K562 (cell line): ENCODE results near the gene NKG7. TPM values are rescaled to one million over a fixed set of nuclear protein-coding genes. Genes with fewer than 3 reads are reported as not detected.

ENCODE experiments used
- BHLHE40 ChIP-seq: IDR thresholded peaks from 2 replicates; pipeline ENCODE4 v1.6.1; 2011; ENCODE audit warnings: low read length, improper control_type of control experiment
- CXXC5 ChIP-seq: fragments of 250-450 bp; sonication (Bioruptor Pico); IDR thresholded peaks from 2 replicates; pipeline ENCODE4 v1.8.0; 2022; ENCODE audit warnings: inconsistent platforms, mild to moderate bottlenecking, moderate library complexity
- ETV1 ChIP-seq: fragments of 450-650 bp; conservative IDR thresholded peaks from 2 replicates; pipeline ENCODE4 v1.6.1; 2016; ENCODE audit warnings: missing genetic modification characterization, control low read depth, low read depth, missing compliant biosample characterization
- PCBP1 ChIP-seq: fragments of 200-400 bp; formaldehyde crosslinking; IDR thresholded peaks from 2 replicates; pipeline ENCODE4 v1.6.1; 2018; ENCODE audit warnings: mild to moderate bottlenecking, low read depth, low read length; ENCODE audit not compliant: poor library complexity, severe bottlenecking
- PHF20 ChIP-seq: fragments of 450-650 bp; IDR thresholded peaks from 2 replicates; pipeline ENCODE4 v1.6.1; 2018; ENCODE audit not compliant: partially characterized antibody
- TEAD1 ChIP-seq, 2 experiments: fragments of 450-650 bp in 1 of 2; sonication (generic) in 1 of 2; formaldehyde crosslinking; IDR thresholded peaks; 2 replicates each; pipeline versions ENCODE4 v1.4.0 to v1.8.0; 2020 to 2022; ENCODE audit warnings: mild to moderate bottlenecking in 2 of 2, missing genetic modification reagents in 1 of 2
- TRIM28 ChIP-seq: fragments of 450-650 bp; IDR thresholded peaks from 2 replicates; pipeline ENCODE4 v1.6.1; 2017
- U2AF1 ChIP-seq: fragments of 200-400 bp; formaldehyde crosslinking; optimal IDR thresholded peaks from 2 replicates; pipeline ENCODE3; 2017; ENCODE audit warnings: mild to moderate bottlenecking, low read depth, low read length, moderate library complexity
- ZNF143 ChIP-seq: sonication (generic); formaldehyde crosslinking; IDR thresholded peaks from 2 replicates; pipeline ENCODE4 v1.9.0; 2022; ENCODE audit warnings: mild to moderate bottlenecking, missing genetic modification reagents
- polyA plus RNA-seq, 8 experiments: library from polyadenylated mRNA; depleted of rRNA in 4 of 8; stranded (reverse) in 5 of 8; unstranded in 3 of 8; fragments of >200 nt; fragmentation: Nextera tagmentation in 2 of 8; fragmentation: Illumina TruSeq in 1 of 8; extraction: Ambion mirVana in 2 of 8; extraction: Trizol in 1 of 8; gene quantifications; 2 replicates each; pipeline versions ENCODE4 v1.2.1 to v1.2.3, GENCODE V29; 2011 to 2014; ENCODE audit warnings: inconsistent platforms in 1 of 8, missing spikeins in 1 of 8
- total RNA-seq, 7 experiments: library from RNA; depleted of rRNA in 6 of 7; stranded (reverse); fragments of >200 nt in 6 of 7; fragmentation: Illumina TruSeq in 2 of 7; extraction: Trizol in 2 of 7; gene quantifications; 2 replicates each; pipeline versions ENCODE4 v1.2.1 to v1.2.3, GENCODE V29; 2011 to 2021; ENCODE audit warnings: low replicate concordance in 1 of 7
- TF ChIP-seq, protein P1 (sequence below), 2 experiments: IDR thresholded peaks; 2 replicates each; pipeline ENCODE4 v1.6.1; 2012; ENCODE audit warnings: improper control_type of control experiment in 2 of 2, low read depth in 2 of 2, low read length in 2 of 2, borderline replicate concordance in 1 of 2
- TF ChIP-seq, protein P2 (sequence below): fragments of 250-450 bp; sonication (Bioruptor Pico); IDR thresholded peaks from 2 replicates; pipeline ENCODE4 v1.5.0; 2021
- TF ChIP-seq, protein P3 (sequence below), 2 experiments: fragments of 250-450 bp in 1 of 2; fragments of 450-650 bp in 1 of 2; sonication (Bioruptor Pico) in 1 of 2; IDR thresholded peaks; 2 replicates each; pipeline versions ENCODE4 v1.6.1 to v1.8.0; 2016 to 2021; ENCODE audit warnings: mild to moderate bottlenecking in 2 of 2, moderate library complexity in 2 of 2, missing compliant biosample characterization in 1 of 2, missing genetic modification characterization in 1 of 2
- TF ChIP-seq, protein P4 (sequence below): fragments of 450-650 bp; formaldehyde crosslinking; IDR thresholded peaks from 2 replicates; pipeline ENCODE4 v1.4.0; 2020; ENCODE audit warnings: mild to moderate bottlenecking
- TF ChIP-seq, protein P5 (sequence below): sonication (generic); formaldehyde crosslinking; IDR thresholded peaks from 2 replicates; pipeline ENCODE4 v1.8.1; 2022; ENCODE audit warnings: missing genetic modification reagents
- TF ChIP-seq, protein P6 (sequence below): sonication (generic); formaldehyde crosslinking; IDR thresholded peaks from 2 replicates; pipeline ENCODE4 v1.8.1; 2023; ENCODE audit warnings: mild to moderate bottlenecking, missing genetic modification reagents
- TF ChIP-seq, protein P7 (sequence below): sonication (generic); formaldehyde crosslinking; IDR thresholded peaks from 2 replicates; pipeline ENCODE4 v1.8.0; 2022; ENCODE audit warnings: mild to moderate bottlenecking, missing genetic modification reagents

The NKG7 gene
- total and polyA plus RNA-seq, 9 of the 15 experiments (the other 6 are each of a cell fraction or from before 2014, with no cell fraction given), result 0.30 to 0.70 (median 0.51) TPM; not detected in 2

DNA sequence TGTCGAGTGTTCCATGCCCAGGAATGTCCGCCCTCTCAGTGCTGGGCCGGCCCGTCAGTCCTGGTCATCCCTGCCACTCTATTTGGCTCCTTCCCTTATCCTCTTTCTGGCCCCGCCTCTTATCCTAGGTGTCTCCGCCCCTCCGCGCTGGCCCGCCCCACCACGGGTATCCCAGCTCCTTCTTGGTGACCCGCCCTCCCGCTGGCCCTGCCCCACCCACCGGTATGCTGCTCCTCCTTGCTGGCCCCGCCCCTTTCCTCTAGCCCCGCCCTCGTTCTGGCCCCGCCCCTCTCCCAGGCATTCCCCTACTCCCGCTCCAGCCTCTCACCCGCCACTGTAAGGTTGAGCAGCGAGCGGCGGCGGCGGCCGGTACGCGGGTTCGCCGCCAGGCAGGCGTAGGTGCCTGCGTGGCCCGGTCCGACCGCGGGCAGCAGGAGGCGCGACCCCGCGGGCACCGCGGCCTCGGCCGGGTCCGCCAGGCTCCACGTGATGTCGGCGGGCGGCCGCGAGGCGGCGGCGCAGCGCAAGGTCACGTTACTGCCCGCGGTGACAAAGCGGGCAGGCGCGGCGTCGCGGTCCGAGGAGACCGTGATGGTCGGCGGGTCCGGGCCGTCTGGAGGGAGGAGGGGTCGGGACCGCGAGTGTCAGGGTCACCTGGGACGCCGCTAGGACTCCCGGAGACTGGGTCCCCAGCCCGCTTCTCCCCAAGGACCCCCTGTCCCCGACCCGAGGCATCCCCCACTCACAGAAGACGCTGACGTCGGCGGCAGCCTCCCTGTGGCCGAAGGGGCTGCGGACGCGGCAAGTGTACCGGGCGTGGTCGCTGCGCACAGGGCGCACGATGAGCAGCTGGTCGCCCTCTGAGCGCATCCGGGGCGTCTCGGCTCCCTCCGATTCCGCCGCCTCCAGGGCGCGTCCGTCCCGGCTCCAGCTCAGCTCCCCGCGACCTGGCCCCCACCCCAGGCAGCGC is 32.5 kb downstream of the NKG7 start (continued):
- TF ChIP-seq, protein P1, sequence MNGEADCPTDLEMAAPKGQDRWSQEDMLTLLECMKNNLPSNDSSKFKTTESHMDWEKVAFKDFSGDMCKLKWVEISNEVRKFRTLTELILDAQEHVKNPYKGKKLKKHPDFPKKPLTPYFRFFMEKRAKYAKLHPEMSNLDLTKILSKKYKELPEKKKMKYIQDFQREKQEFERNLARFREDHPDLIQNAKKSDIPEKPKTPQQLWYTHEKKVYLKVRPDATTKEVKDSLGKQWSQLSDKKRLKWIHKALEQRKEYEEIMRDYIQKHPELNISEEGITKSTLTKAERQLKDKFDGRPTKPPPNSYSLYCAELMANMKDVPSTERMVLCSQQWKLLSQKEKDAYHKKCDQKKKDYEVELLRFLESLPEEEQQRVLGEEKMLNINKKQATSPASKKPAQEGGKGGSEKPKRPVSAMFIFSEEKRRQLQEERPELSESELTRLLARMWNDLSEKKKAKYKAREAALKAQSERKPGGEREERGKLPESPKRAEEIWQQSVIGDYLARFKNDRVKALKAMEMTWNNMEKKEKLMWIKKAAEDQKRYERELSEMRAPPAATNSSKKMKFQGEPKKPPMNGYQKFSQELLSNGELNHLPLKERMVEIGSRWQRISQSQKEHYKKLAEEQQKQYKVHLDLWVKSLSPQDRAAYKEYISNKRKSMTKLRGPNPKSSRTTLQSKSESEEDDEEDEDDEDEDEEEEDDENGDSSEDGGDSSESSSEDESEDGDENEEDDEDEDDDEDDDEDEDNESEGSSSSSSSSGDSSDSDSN (IDR thresholded peaks at IDR 0.05; ENCODE audit: borderline replicate concordance in 1 of 2, low read depth in 2 of 2, low read length in 2 of 2), result peak in 1 of 2 experiments; percentile 54; a peak in 1 of 4 replicates
- TF ChIP-seq TRIM28 (no peak), ZNF143 (CRISPR knock-in tag) (peak; percentile 40; the same call in 1 of the 2 replicates), TEAD1 (CRISPR knock-in tag; IDR thresholded peaks at IDR 0.05) (peak in 1 of 2 experiments; percentile 86; a peak in 2 of 4 replicates), U2AF1 (peak; percentile 23), PHF20 (peak; percentile 26), PCBP1 (peak; percentile 72), CXXC5 (CRISPR knock-in tag) (peak; percentile 98), BHLHE40 (peak; percentile 93), ETV1 (tag) (peak; percentile 52)
- TF ChIP-seq, protein P2, sequence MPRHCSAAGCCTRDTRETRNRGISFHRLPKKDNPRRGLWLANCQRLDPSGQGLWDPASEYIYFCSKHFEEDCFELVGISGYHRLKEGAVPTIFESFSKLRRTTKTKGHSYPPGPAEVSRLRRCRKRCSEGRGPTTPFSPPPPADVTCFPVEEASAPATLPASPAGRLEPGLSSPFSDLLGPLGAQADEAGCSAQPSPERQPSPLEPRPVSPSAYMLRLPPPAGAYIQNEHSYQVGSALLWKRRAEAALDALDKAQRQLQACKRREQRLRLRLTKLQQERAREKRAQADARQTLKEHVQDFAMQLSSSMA (CRISPR knock-in tag), result peak; percentile 33; the same call in 1 of the 2 replicates
- TF ChIP-seq, protein P3, sequence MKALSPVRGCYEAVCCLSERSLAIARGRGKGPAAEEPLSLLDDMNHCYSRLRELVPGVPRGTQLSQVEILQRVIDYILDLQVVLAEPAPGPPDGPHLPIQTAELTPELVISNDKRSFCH (CRISPR knock-in tag; IDR thresholded peaks at IDR 0.05), result no peak
- TF ChIP-seq, protein P3 (tag; IDR thresholded peaks at IDR 0.05), result peak; percentile 75
- TF ChIP-seq, protein P4, sequence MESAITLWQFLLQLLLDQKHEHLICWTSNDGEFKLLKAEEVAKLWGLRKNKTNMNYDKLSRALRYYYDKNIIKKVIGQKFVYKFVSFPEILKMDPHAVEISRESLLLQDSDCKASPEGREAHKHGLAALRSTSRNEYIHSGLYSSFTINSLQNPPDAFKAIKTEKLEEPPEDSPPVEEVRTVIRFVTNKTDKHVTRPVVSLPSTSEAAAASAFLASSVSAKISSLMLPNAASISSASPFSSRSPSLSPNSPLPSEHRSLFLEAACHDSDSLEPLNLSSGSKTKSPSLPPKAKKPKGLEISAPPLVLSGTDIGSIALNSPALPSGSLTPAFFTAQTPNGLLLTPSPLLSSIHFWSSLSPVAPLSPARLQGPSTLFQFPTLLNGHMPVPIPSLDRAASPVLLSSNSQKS, result no peak
- TF ChIP-seq, protein P5, sequence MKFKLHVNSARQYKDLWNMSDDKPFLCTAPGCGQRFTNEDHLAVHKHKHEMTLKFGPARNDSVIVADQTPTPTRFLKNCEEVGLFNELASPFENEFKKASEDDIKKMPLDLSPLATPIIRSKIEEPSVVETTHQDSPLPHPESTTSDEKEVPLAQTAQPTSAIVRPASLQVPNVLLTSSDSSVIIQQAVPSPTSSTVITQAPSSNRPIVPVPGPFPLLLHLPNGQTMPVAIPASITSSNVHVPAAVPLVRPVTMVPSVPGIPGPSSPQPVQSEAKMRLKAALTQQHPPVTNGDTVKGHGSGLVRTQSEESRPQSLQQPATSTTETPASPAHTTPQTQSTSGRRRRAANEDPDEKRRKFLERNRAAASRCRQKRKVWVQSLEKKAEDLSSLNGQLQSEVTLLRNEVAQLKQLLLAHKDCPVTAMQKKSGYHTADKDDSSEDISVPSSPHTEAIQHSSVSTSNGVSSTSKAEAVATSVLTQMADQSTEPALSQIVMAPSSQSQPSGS (CRISPR knock-in tag), result peak; percentile 74; the same call in 1 of the 2 replicates
- TF ChIP-seq, protein P6, sequence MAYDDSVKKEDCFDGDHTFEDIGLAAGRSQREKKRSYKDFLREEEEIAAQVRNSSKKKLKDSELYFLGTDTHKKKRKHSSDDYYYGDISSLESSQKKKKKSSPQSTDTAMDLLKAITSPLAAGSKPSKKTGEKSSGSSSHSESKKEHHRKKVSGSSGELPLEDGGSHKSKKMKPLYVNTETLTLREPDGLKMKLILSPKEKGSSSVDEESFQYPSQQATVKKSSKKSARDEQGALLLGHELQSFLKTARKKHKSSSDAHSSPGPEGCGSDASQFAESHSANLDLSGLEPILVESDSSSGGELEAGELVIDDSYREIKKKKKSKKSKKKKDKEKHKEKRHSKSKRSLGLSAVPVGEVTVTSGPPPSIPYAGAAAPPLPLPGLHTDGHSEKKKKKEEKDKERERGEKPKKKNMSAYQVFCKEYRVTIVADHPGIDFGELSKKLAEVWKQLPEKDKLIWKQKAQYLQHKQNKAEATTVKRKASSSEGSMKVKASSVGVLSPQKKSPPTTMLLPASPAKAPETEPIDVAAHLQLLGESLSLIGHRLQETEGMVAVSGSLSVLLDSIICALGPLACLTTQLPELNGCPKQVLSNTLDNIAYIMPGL (CRISPR knock-in tag), result no peak; the same call in 1 of the 2 replicates
- TF ChIP-seq, protein P7, sequence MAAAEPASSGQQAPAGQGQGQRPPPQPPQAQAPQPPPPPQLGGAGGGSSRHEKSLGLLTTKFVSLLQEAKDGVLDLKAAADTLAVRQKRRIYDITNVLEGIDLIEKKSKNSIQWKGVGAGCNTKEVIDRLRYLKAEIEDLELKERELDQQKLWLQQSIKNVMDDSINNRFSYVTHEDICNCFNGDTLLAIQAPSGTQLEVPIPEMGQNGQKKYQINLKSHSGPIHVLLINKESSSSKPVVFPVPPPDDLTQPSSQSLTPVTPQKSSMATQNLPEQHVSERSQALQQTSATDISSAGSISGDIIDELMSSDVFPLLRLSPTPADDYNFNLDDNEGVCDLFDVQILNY (CRISPR knock-in tag), result peak; percentile 60; the same call in 1 of the 2 replicates
